ENCODE data around the gene B4GALT5.

Gene B4GALT5

GRCh38 chr20:49699200-49699992 is 14.3 kb downstream of the B4GALT5 start:
- peak; percentile 31 for DNase-seq

GRCh38 chr20:49698477-49698876 is 15.2 kb downstream of the B4GALT5 start:
- DNase-seq = no peak

GRCh38 chr20:49697071-49697470 is 16.6 kb downstream of the B4GALT5 start:
- DNase-seq = no peak

GRCh38 chr20:49696594-49696993 is 17.1 kb downstream of the B4GALT5 start:
- no peak for DNase-seq

- DNase-seq = no peak
Observed at GRCh38 chr20:49695830-49696229, 17.8 kb downstream of the B4GALT5 start.

- DNase-seq = no peak
Observed at GRCh38 chr20:49694450-49695071, 19.1 kb downstream of the B4GALT5 start.

- no peak for DNase-seq
Observed at GRCh38 chr20:49693435-49694171, 20.1 kb downstream of the B4GALT5 start.

GRCh38 chr20:49692941-49693340 is 20.7 kb downstream of the B4GALT5 start:
- no peak for DNase-seq

- no peak for DNase-seq
Observed at GRCh38 chr20:49691818-49692568, 21.7 kb downstream of the B4GALT5 start.

GRCh38 chr20:49690899-49691620 is 22.6 kb downstream of the B4GALT5 start:
- DNase-seq = no peak

- DNase-seq = no peak
Observed at GRCh38 chr20:49687595-49688567, 25.8 kb downstream of the B4GALT5 start.

- DNase-seq = no peak
Observed at GRCh38 chr20:49685809-49686208, 27.9 kb downstream of the B4GALT5 start.

GRCh38 chr20:49685161-49685601 is 28.5 kb downstream of the B4GALT5 start:
- no peak for DNase-seq

GRCh38 chr20:49684335-49684997 is 29.2 kb downstream of the B4GALT5 start:
- no peak for DNase-seq

- DNase-seq = no peak
Observed at GRCh38 chr20:49682798-49683197, 30.9 kb downstream of the B4GALT5 start.

- no peak for DNase-seq
Observed at GRCh38 chr20:49682278-49682677, 31.4 kb downstream of the B4GALT5 start.

- DNase-seq = no peak
Observed at GRCh38 chr20:49681850-49682216, 31.8 kb downstream of the B4GALT5 start.

GRCh38 chr20:49680484-49680883 is 33.2 kb downstream of the B4GALT5 start:
- no peak for DNase-seq

- DNase-seq = no peak
Observed at GRCh38 chr20:49679634-49680033, 34.0 kb downstream of the B4GALT5 start.
